HepG2 (cell line): ENCODE results near the gene GARIN1A. TPM values are rescaled to one million over a fixed set of nuclear protein-coding genes. Genes with fewer than 3 reads are reported as not detected.

ENCODE experiments used
- ATAC-seq: fragments of 200-7000 bp; cut with Tn5 transposase; 3 replicates; pipeline ENCODE4 v1.9.1; 2020; ENCODE audit warnings: mild to moderate bottlenecking, moderate library complexity
- BruUV-seq: library from RNA; stranded (reverse); fragments of 400-500 nt; replicated peaks from 2 replicates; lab custom pipeline; 2021; lab: Mats Ljungman, UMichigan
- CTCF ChIA-PET: fragments of 300-600 bp; formaldehyde crosslinking; extraction: SDS; loops from one replicate; lab custom pipeline; 2021; ENCODE audit warnings: low total read pairs, inconsistent platforms, low intra/inter-chr PET ratio; lab: Yijun Ruan, JAX
- POLR2A ChIA-PET: fragments of 350-600 bp; sonication (Branson Sonifier 250); formaldehyde crosslinking; loops from one replicate; lab custom pipeline; 2020; ENCODE audit warnings: antibody characterized with exemption, inconsistent platforms; lab: Yijun Ruan, JAX
- DNase-seq: peaks from one replicate; pipeline ENCODE4 v3.0.0-alpha.2; 2015; ENCODE audit warnings: low spot score
- FAIRE-seq: peaks from 3 replicates; lab custom pipeline; 2011; peaks lifted over from hg19 to GRCh38; lab: Jason Lieb, UNC
- H2AFZ ChIP-seq: one replicate; pipeline ENCODE4 v1.6.1; 2011; ENCODE audit warnings: low read length, inconsistent platforms
- H3K27ac ChIP-seq: fragments of 300-600 bp; 3 replicates; pipeline ENCODE4 v1.8.0; 2011; ENCODE audit warnings: mixed run types, mild to moderate bottlenecking, mixed read lengths, low read length, inconsistent platforms; ENCODE audit not compliant: insufficient read depth; ENCODE audit errors: extremely low read length
- H3K27me3 ChIP-seq, 2 experiments: fragments of 200-600 bp in 1 of 2; 2 replicates in 1 of 2; 3 replicates in 1 of 2; pipeline versions ENCODE4 v1.6.0 to v1.8.0; 2011; ENCODE audit warnings: low read length in 2 of 2, mild to moderate bottlenecking in 2 of 2, moderate library complexity in 2 of 2, inconsistent platforms in 1 of 2; ENCODE audit not compliant: insufficient read depth in 2 of 2, control insufficient read depth in 1 of 2
- H3K36me3 ChIP-seq, 2 experiments: fragments of 200-600 bp in 1 of 2; replicated peaks in 1 of 2; 2 replicates in 1 of 2; 3 replicates in 1 of 2; pipeline versions ENCODE4 v1.5.1 to v1.8.0; 2011; ENCODE audit warnings: low read length in 2 of 2, inconsistent platforms in 1 of 2; ENCODE audit not compliant: insufficient read depth in 2 of 2, control insufficient read depth in 1 of 2
- H3K4me1 ChIP-seq: 2 replicates; pipeline ENCODE4 v1.5.1; 2012; ENCODE audit warnings: low read length, inconsistent platforms; ENCODE audit not compliant: insufficient read depth
- H3K4me2 ChIP-seq: 2 replicates; pipeline ENCODE4 v1.6.0; 2011; ENCODE audit warnings: low read depth, low read length, inconsistent platforms
- H3K4me3 ChIP-seq, 3 experiments: fragments of 200-600 bp in 1 of 3; sonication (generic), shearing (Covaris generic) in 1 of 3; replicated peaks in 1 of 3; 2 replicates each; pipeline ENCODE4 v1.5.1; 2011 to 2016; ENCODE audit warnings: low read length in 3 of 3, inconsistent platforms in 2 of 3, low read depth in 2 of 3, mild to moderate bottlenecking in 2 of 3, control low read depth in 1 of 3, mixed read lengths in 1 of 3; ENCODE audit not compliant: insufficient read depth in 1 of 3
- H3K79me2 ChIP-seq: one replicate; pipeline ENCODE4 v1.6.1; 2011; ENCODE audit warnings: low read length, inconsistent platforms; ENCODE audit not compliant: insufficient read depth
- H3K9ac ChIP-seq: 2 replicates; pipeline ENCODE4 v1.6.0; 2011; ENCODE audit warnings: mild to moderate bottlenecking, low read depth, low read length, inconsistent platforms; ENCODE audit not compliant: insufficient read depth
- H3K9me3 ChIP-seq: 2 replicates; pipeline ENCODE4 v1.5.1; 2012; ENCODE audit warnings: mild to moderate bottlenecking, low read length
- H4K20me1 ChIP-seq: 2 replicates; pipeline ENCODE4 v1.6.0; 2011; ENCODE audit warnings: inconsistent platforms, mild to moderate bottlenecking, low read length, moderate library complexity; ENCODE audit not compliant: insufficient read depth
- ARNTL ChIP-seq: sonication (generic); formaldehyde crosslinking; IDR thresholded peaks from 2 replicates; pipeline ENCODE4 v1.4.0; 2020; ENCODE audit warnings: mild to moderate bottlenecking, missing genetic modification reagents
- BHLHE40 ChIP-seq: IDR thresholded peaks from 2 replicates; pipeline ENCODE4 v1.6.1; 2011; ENCODE audit warnings: low read length, improper control_type of control experiment
- DNMT1 ChIP-seq: sonication (generic); formaldehyde crosslinking; IDR thresholded peaks from 2 replicates; pipeline ENCODE4 v1.5.1; 2020; ENCODE audit warnings: mild to moderate bottlenecking, missing genetic modification reagents
- HOXD1 ChIP-seq: sonication (generic); formaldehyde crosslinking; IDR thresholded peaks from 2 replicates; pipeline ENCODE4 v1.5.0; 2020; ENCODE audit warnings: missing genetic modification reagents
- KLF12 ChIP-seq: sonication (generic); formaldehyde crosslinking; IDR thresholded peaks from 2 replicates; pipeline ENCODE4 v1.4.0; 2020; ENCODE audit warnings: missing genetic modification reagents, borderline replicate concordance
- MIER3 ChIP-seq: IDR thresholded peaks from 2 replicates; pipeline ENCODE4 v1.6.1; 2016; ENCODE audit warnings: missing compliant biosample characterization, borderline replicate concordance
- NRL ChIP-seq: sonication (generic); formaldehyde crosslinking; IDR thresholded peaks from 2 replicates; pipeline ENCODE4 v1.5.0; 2020; ENCODE audit warnings: missing genetic modification reagents, mild to moderate bottlenecking, moderate library complexity, borderline replicate concordance
- SRSF9 ChIP-seq: fragments of 200-400 bp; formaldehyde crosslinking; IDR thresholded peaks from 2 replicates; pipeline ENCODE4 v1.6.1; 2018; ENCODE audit warnings: borderline replicate concordance, mild to moderate bottlenecking, low read depth, low read length; ENCODE audit not compliant: insufficient read depth, poor library complexity, severe bottlenecking
- STAT5B ChIP-seq: sonication (generic); formaldehyde crosslinking; IDR thresholded peaks from 2 replicates; pipeline ENCODE4 v1.4.0; 2020; ENCODE audit warnings: missing genetic modification reagents
- THAP7 ChIP-seq: sonication (generic); formaldehyde crosslinking; IDR thresholded peaks from 2 replicates; pipeline ENCODE4 v1.8.1; 2023; ENCODE audit warnings: mild to moderate bottlenecking, missing genetic modification reagents
- ZMYM2 ChIP-seq: sonication (generic); formaldehyde crosslinking; IDR thresholded peaks from 2 replicates; pipeline ENCODE4 v1.8.0; 2022; ENCODE audit warnings: mild to moderate bottlenecking, missing genetic modification reagents
- ZMYM3 ChIP-seq: sonication (generic); formaldehyde crosslinking; IDR thresholded peaks from 2 replicates; pipeline ENCODE4 v1.5.1; 2020; ENCODE audit warnings: mild to moderate bottlenecking, missing genetic modification reagents
- ZNF143 ChIP-seq: sonication (generic); formaldehyde crosslinking; IDR thresholded peaks from 2 replicates; pipeline ENCODE4 v1.4.0; 2020; ENCODE audit warnings: missing genetic modification reagents
- ZNF207 ChIP-seq: fragments of 450-650 bp; IDR thresholded peaks from 2 replicates; pipeline ENCODE4 v1.6.1; 2016; ENCODE audit warnings: antibody characterized with exemption, borderline replicate concordance
- ZNF3 ChIP-seq: IDR thresholded peaks from 2 replicates; pipeline ENCODE4 v1.7.0; 2017; ENCODE audit warnings: inconsistent platforms
- ZNF777 ChIP-seq: sonication (generic); formaldehyde crosslinking; IDR thresholded peaks from 2 replicates; pipeline ENCODE4 v1.4.0; 2020; ENCODE audit warnings: missing genetic modification reagents
- ZSCAN25 ChIP-seq: sonication (generic); formaldehyde crosslinking; IDR thresholded peaks from 2 replicates; pipeline ENCODE4 v1.8.0; 2022; ENCODE audit warnings: mild to moderate bottlenecking, missing genetic modification reagents
- ZZZ3 ChIP-seq: sonication (generic); formaldehyde crosslinking; IDR thresholded peaks from 2 replicates; pipeline ENCODE4 v1.4.0; 2020; ENCODE audit warnings: missing genetic modification reagents, mild to moderate bottlenecking, borderline replicate concordance
- WGBS: methylation state at CpG from one replicate; pipeline ENCODE4 v1.1.6; 2017; ENCODE audit warnings: low lambda C conversion rate; 5-methylcytosine and 5-hydroxymethylcytosine counted together
- in situ Hi-C: cut with HindIII; loops from 2 replicates; pipeline ENCODE4 v1.10.0; 2017; ENCODE audit warnings: low pct_unique_long_range_greater_than_20kb; ENCODE audit not compliant: extremely low pct_ligation_motif_present
- intact Hi-C: fragments of 100-400 bp; cut with micrococcal nuclease; formaldehyde crosslinking; loops from one replicate; pipeline ENCODE4 v1.10.0; 2022; ENCODE audit not compliant: unreplicated experiment
- polyA plus RNA-seq, 8 experiments: library from polyadenylated mRNA; depleted of rRNA in 3 of 8; stranded (reverse) in 7 of 8; unstranded in 1 of 8; fragments of >200 nt; fragmentation: Illumina TruSeq in 4 of 8; extraction: Trizol in 4 of 8; gene quantifications; 2 replicates each; pipeline versions ENCODE4 v1.2.1 to v1.2.3, GENCODE V29; 2011 to 2016; ENCODE audit warnings: low read depth in 4 of 8, missing spikeins in 1 of 8, mixed read lengths in 1 of 8; ENCODE audit not compliant: insufficient read depth in 1 of 8
- total RNA-seq, 5 experiments: library from RNA; depleted of rRNA; stranded (reverse); fragments of >200 nt; fragmentation: Illumina TruSeq; extraction: Trizol; gene quantifications; 2 replicates each; pipeline ENCODE4 v1.2.3, GENCODE V29; 2016; ENCODE audit warnings: low read depth in 1 of 5

The GARIN1A gene
- total and polyA plus RNA-seq, 2 of the 13 experiments (the other 11 are each of a cell fraction or from before 2014, with no cell fraction given): 0.12 TPM; not detected in 1

- no peaks in the 10 kb centered on the region for H3K27me3 ChIP-seq
- CTCF ChIA-PET: no interaction called here
- TF ChIP-seq ZNF777 (CRISPR knock-in tag) (no peak), HOXD1 (CRISPR knock-in tag) (no peak), ARNTL (CRISPR knock-in tag) (no peak), KLF12 (CRISPR knock-in tag) (no peak), ZNF207 (no peak), NRL (CRISPR knock-in tag) (no peak), ZSCAN25 (no peak), ZNF3 (no peak), ZZZ3 (CRISPR knock-in tag) (no peak), ZMYM2 (no peak), SRSF9 (no peak), MIER3 (CRISPR knock-in tag) (no peak), BHLHE40 (no peak), THAP7 (CRISPR knock-in tag) (no peak), ZMYM3 (CRISPR knock-in tag) (no peak), STAT5B (CRISPR knock-in tag) (no peak), ZNF143 (no peak), DNMT1 (no peak)
- no peak for DNase-seq
- no peak overlapping the region for H3K27ac ChIP-seq
- H2AFZ ChIP-seq: no peak overlapping the region
- intact Hi-C loops: no loop called here
- no peaks in the 10 kb centered on the region for H3K9me3 ChIP-seq
- 46% methylated on average over 3 of the region's 6 CpGs for WGBS
- no peak overlapping the region for H3K4me3 ChIP-seq
- no peak overlapping the region for H3K9ac ChIP-seq
- no peaks in the 10 kb centered on the region for H3K4me1 ChIP-seq
- no peaks in the 10 kb centered on the region for H3K79me2 ChIP-seq
- H3K4me2 ChIP-seq: no peak overlapping the region
- no TSS peak for BruUV-seq
- in situ Hi-C loops: no loop called here
- POLR2A ChIA-PET: no interaction called here
- no peak for FAIRE-seq
- ATAC-seq: no peak; the same call in 2 of the 3 replicates
- no peaks in the 10 kb centered on the region for H3K36me3 ChIP-seq
- H4K20me1 ChIP-seq: no peaks in the 10 kb centered on the region
Observed at GRCh38 chr7:128679920-128680319, 7.8 kb downstream of the GARIN1A start.
